SK-N-SH treated with all-trans-retinoic acid at 6 μM for 48 hours (cell line): ENCODE results near the gene DND1.

Source experiments
- ATAC-seq: fragments of 200-7000 bp; cut with Tn5 transposase; 3 replicates; pipeline ENCODE4 v1.9.1; 2020; ENCODE audit warnings: mild to moderate bottlenecking, moderate library complexity
- ARNTL ChIP-seq: fragments of 450-650 bp; formaldehyde crosslinking; IDR thresholded peaks from 2 replicates; pipeline ENCODE4 v1.5.0; 2020; ENCODE audit warnings: low read depth, mild to moderate bottlenecking, moderate library complexity, borderline replicate concordance
- BACH2 ChIP-seq: fragments of 250-450 bp; sonication (Bioruptor Pico); IDR thresholded peaks from 2 replicates; pipeline ENCODE4 v1.9.0; 2021; ENCODE audit warnings: mild to moderate bottlenecking, borderline replicate concordance
- CREB5 ChIP-seq: fragments of 250-450 bp; sonication (Bioruptor Pico); IDR thresholded peaks from 2 replicates; pipeline ENCODE4 v1.5.1; 2020; ENCODE audit warnings: low read depth, mild to moderate bottlenecking, moderate library complexity
- CSRNP3 ChIP-seq: fragments of 250-450 bp; sonication (Bioruptor Pico); IDR thresholded peaks from 2 replicates; pipeline ENCODE4 v1.5.1; 2021; ENCODE audit warnings: mild to moderate bottlenecking, moderate library complexity
- ESRRG ChIP-seq: fragments of 250-450 bp; sonication (Bioruptor Pico); IDR thresholded peaks from 2 replicates; pipeline ENCODE4 v1.6.1; 2021; ENCODE audit warnings: mild to moderate bottlenecking
- GLIS3 ChIP-seq: fragments of 250-450 bp; sonication (Bioruptor Pico); IDR thresholded peaks from 2 replicates; pipeline ENCODE4 v1.5.0; 2020; ENCODE audit warnings: mild to moderate bottlenecking, moderate library complexity
- ISL1 ChIP-seq: fragments of 250-450 bp; sonication (Bioruptor Pico); IDR thresholded peaks from 2 replicates; pipeline ENCODE4 v2.1.2; 2022; ENCODE audit warnings: mild to moderate bottlenecking, moderate library complexity
- OSR1 ChIP-seq: fragments of 250-450 bp; sonication (Bioruptor Pico); IDR thresholded peaks from 2 replicates; pipeline ENCODE4 v1.8.0; 2022; ENCODE audit warnings: moderate library complexity, mild to moderate bottlenecking, inconsistent platforms
- PATZ1 ChIP-seq: fragments of 250-450 bp; sonication (Bioruptor Pico); IDR thresholded peaks from 2 replicates; pipeline ENCODE4 v1.8.0; 2020; ENCODE audit warnings: mild to moderate bottlenecking, moderate library complexity, borderline replicate concordance
- RARB ChIP-seq: fragments of 250-450 bp; sonication (Bioruptor Pico); IDR thresholded peaks from 2 replicates; pipeline ENCODE4 v1.8.0; 2021; ENCODE audit warnings: mild to moderate bottlenecking, moderate library complexity
- TOX ChIP-seq: fragments of 250-450 bp; sonication (Bioruptor Pico); IDR thresholded peaks from 2 replicates; pipeline ENCODE4 v1.8.0; 2021; ENCODE audit warnings: mild to moderate bottlenecking, moderate library complexity, borderline replicate concordance
- TSHZ2 ChIP-seq: fragments of 250-450 bp; sonication (Bioruptor Pico); IDR thresholded peaks from 2 replicates; pipeline ENCODE4 v1.5.0; 2020; ENCODE audit warnings: mild to moderate bottlenecking, moderate library complexity
- ZFP3 ChIP-seq: fragments of 250-450 bp; sonication (Bioruptor Pico); IDR thresholded peaks from 2 replicates; pipeline ENCODE4 v1.5.0; 2020; ENCODE audit warnings: mild to moderate bottlenecking, moderate library complexity
- ZFP30 ChIP-seq: fragments of 450-650 bp; formaldehyde crosslinking; IDR thresholded peaks from 2 replicates; pipeline ENCODE4 v1.5.0; 2022; ENCODE audit warnings: mild to moderate bottlenecking, moderate library complexity
- ZNF565 ChIP-seq: fragments of 450-650 bp; formaldehyde crosslinking; conservative IDR thresholded peaks from 2 replicates; pipeline ENCODE4 v1.5.0; 2020; ENCODE audit warnings: low read depth, mild to moderate bottlenecking, moderate library complexity
- ZNF70 ChIP-seq: fragments of 450-650 bp; formaldehyde crosslinking; IDR thresholded peaks from 2 replicates; pipeline ENCODE4 v1.5.0; 2020; ENCODE audit warnings: mild to moderate bottlenecking, moderate library complexity
- ZNF8 ChIP-seq: fragments of 450-650 bp; formaldehyde crosslinking; IDR thresholded peaks from 2 replicates; pipeline ENCODE4 v1.5.0; 2020; ENCODE audit warnings: mild to moderate bottlenecking, moderate library complexity

The DND1 gene

GRCh38 chr5:140637371-140638100, 35.8 kb downstream of the DND1 start (continued):
- TF ChIP-seq TSHZ2 (CRISPR knock-in tag) (no peak), GLIS3 (no peak), ISL1 (CRISPR knock-in tag) (no peak), CREB5 (CRISPR knock-in tag) (no peak), ESRRG (no peak)

GRCh38 chr5:140635291-140636257, 37.8 kb downstream of the DND1 start:
- no peak for ATAC-seq
- TF ChIP-seq RARB (no peak), OSR1 (CRISPR knock-in tag) (no peak), CREB5 (CRISPR knock-in tag) (no peak), ARNTL (CRISPR knock-in tag) (no peak), ZFP30 (CRISPR knock-in tag) (no peak), PATZ1 (CRISPR knock-in tag) (no peak)

GRCh38 chr5:140634103-140634502, 39.3 kb downstream of the DND1 start:
- no peak for TF ChIP-seq ZNF8 (CRISPR knock-in tag)
- TF ChIP-seq CREB5 (CRISPR knock-in tag): no peak
- TF ChIP-seq ZFP30 (CRISPR knock-in tag): no peak
- TF ChIP-seq TOX (CRISPR knock-in tag): no peak
- TF ChIP-seq RARB: no peak
- TF ChIP-seq ARNTL (CRISPR knock-in tag): no peak
- TF ChIP-seq ZFP3 (CRISPR knock-in tag): no peak
- no peak for TF ChIP-seq ESRRG
- no peak for TF ChIP-seq ZNF565 (CRISPR knock-in tag)
- no peak for TF ChIP-seq OSR1 (CRISPR knock-in tag)
- TF ChIP-seq TSHZ2 (CRISPR knock-in tag): no peak
- no peak for TF ChIP-seq BACH2 (CRISPR knock-in tag)
- no peak for TF ChIP-seq CSRNP3
- no peak for TF ChIP-seq PATZ1 (CRISPR knock-in tag)
- TF ChIP-seq ZNF70 (CRISPR knock-in tag): no peak

More at GRCh38 chr5:140634103-140634502, 39.3 kb downstream of the DND1 start:
- no peak for ATAC-seq
